Umbilical cord (tissue), 2 donors: ENCODE measurements around the gene DNM1. TPM values are rescaled to one million over a fixed set of nuclear protein-coding genes. Genes with fewer than 3 reads are reported as not detected.

Experiments used
- DNase-seq: peaks from one replicate; pipeline ENCODE4 v3.0.0-alpha.2; 2015; ENCODE audit warnings: low spot score
- total RNA-seq: library from RNA; depleted of rRNA; stranded (reverse); fragments of >200 nt; gene quantifications from one replicate; pipeline ENCODE4 v1.2.3, GENCODE V29; 2014; ENCODE audit warnings: low replicate concordance; ENCODE audit not compliant: insufficient read depth

The DNM1 gene
- total RNA-seq, 1 donor from 2014 or later: 36.4 TPM

DNA sequence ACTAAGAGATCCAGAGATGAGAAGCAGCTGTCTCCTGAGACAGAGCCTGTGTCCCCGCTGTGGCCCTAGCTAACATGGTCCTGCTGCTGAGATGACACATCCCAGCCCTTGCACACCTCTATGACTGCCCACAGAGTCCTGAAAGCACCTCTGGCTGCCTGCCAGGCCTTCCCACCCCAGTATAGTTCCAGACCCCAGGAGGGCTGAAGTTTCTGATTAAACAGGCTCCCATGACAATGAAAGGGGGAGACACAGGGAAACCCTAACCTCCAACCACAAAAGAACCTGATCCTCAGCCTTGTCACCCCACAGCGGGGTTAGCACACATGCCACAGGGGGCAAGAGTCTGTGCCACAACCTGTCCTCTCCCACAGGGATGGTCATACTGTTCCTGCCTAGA, 27.5 kb upstream of the DNM1 start:
- DNase-seq: no peak

DNA sequence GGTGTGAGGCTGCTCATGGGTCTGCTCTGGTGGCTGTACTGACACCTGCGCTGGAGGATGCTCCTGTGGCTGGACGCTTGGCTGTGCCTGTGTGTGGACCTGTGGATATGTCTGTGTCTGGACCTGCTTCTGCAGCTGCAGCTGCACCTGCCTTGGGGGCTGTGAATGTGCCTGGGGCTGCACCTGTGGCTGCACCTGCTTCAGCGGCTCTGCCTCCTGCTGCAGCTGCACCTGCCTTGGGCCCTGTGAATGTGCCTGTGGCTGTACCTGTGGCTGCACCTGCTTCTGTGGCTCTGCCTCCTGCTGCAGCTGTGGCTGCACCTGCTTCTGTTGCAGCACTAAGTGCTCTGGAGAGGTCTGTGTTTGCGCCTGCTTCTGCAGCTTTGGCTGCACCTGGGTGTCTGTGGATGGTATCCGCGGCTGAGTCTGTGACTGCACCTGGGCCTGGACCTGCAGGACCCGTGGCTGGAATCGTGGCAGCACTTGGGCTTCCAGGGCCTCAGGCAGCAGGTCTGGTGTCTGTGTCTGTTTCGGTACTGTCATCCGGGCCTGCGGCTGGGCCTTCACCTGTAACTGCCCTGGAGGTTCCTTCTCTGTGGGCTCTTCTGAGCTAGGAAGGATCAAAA, 24.3 kb upstream of the DNM1 start:
- DNase-seq: no peak

DNA sequence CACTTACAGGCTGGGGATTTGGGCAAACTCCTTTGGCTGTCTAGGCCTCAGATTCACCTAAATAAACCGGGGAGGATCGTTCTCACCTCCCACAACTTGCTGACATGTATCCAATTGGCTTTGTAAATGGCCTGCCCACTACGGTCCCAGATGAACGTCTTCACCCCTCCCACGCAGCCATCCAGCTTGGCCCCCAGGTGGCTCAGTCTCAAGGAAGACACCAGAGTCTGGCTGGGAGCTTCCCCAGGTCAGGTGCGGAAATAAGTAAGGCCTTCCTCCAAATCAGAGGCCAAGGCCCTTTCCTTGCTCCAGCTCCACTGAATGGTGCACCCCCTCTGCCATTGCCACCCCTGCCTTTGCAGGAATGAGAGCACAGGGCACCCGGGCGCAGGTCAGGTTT, 23.2 kb upstream of the DNM1 start:
- no peak for DNase-seq

DNA sequence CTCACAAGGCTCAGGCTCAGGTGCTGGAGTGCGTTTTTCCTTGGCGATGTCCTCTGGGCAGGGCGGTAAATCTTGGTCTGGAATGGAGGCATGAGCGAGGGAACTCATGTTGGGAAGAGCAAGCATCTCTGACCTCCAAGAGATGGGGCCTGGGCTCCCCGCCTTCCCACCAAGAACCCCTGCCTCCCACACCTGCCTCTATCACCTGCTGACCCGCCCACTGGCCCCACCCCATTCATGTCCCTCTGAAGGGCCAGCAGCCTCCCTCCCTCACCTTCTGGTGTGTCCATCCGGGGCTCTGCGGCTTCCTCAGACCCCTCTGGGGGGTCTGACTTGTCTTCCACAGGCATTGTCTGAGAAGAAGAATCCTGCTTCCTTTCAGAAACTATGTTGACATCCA, 22.7 kb upstream of the DNM1 start:
- DNase-seq: no peak

DNA sequence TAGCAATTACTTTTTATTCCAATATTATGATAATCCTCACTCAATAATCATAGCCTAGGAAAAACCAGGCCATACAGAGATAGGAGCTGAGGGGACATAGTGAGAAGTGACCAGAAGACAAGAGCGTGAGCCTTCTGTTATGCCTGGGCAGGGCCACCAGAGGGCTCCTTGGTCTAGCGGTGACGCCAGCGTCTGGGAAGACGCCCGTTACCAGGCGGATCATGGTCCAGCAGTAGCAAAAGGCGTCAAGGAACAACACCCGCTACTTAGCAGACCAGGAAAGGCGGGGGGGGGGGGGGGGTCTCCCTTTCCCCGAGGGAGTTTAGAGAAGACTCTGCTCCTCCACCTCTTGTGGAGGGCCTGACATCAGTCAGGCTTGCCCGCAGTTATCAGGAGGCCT, 21.7 kb upstream of the DNM1 start:
- peak; percentile 27 for DNase-seq

DNA sequence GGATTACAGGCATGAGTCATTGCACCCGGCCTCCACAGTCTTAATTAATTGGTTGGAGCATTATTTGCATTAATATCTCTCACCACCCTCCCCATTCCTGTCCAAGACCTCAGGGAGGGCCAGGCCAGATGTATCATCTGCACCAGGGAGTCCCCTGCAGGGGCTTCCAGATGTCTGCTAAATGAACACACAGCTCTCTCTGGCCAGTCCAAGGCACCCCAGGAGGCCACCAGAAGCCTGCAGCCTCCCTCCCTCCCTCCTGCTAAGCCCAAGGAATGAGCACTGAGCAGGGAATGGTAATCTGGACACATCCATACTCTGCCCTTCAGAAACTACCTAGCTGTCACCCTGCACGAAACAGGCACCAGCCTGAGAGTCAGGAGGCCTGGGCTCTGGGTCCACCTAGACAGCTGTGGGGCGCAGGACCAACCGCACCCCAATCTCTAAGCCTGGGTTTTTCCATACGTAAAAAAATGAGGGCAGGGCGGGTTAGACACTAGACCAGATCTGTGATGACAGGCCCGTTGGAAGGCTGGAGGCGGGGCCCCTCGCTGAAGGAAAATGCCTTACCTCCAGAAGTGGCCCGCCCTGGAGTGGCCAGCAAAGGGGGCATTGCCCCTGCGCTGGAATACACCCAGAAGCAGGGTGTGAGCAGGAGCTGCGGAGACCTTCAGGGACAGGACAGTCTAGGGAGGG, 20.1 kb upstream of the DNM1 start:
- DNase-seq: no peak

DNA sequence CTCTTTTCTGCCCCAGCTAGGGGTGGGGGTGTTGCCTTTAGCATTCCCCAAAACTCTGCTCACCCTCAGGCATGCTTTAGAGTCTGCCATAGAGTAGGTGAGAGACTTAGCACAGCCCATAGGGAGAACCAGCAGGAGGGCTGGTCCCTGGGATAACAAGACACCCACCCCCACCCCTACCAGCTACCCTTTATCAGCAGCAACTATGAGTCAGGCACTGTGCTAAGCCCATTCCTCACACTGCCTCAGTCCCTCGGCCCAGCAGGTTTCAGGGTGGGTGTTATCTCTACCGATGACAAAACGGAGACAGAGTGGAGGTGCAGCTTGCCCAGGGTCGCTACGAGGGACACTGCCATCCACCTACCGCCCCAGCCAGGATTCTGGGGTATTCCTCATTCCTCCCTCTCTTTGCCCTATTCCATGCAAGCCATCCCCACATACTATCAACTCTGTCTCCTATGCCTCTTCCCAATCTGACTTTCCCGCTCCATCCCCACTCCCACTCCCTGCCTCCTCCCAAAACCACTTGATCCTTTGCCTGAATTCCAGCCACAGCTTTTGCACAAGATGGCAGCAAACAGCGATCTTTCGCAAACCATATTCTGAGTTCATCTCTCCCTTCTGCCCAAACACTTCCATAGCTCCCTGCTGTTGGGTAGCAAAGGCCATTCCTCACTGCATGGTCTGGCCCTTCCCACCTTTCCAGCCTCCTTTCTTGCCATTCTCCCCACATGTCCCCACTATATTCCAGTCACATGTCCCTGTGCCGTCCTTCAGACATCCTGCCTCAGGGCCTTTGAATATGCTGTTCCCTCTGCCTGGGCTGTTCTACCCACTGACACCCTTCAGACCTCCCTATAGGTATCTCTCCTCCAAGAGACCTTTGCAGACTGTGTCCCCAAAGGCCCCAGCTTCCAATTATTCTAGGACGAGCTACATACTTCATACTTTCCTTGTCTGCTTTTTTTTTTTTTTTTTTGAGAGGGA, 16.9 kb upstream of the DNM1 start:
- DNase-seq: no peak

DNA sequence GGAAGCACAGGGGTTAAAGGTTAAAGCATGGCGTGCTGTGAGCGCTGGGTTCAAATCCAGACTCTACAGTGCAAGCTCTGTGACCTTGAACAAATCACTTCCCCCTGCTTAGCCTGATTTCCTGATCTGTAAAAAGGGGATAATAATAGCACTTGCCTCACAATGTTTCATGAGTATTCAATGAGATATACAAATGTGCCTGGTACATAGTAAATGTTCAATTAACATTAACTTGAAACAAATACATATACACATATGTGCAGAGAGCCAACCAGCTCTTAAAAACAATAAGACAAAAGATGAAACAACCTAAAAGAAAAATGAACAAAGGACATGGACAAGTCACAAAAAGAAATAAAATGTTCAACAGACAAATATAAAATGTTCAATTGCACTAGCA, 15.8 kb upstream of the DNM1 start:
- no peak for DNase-seq

DNA sequence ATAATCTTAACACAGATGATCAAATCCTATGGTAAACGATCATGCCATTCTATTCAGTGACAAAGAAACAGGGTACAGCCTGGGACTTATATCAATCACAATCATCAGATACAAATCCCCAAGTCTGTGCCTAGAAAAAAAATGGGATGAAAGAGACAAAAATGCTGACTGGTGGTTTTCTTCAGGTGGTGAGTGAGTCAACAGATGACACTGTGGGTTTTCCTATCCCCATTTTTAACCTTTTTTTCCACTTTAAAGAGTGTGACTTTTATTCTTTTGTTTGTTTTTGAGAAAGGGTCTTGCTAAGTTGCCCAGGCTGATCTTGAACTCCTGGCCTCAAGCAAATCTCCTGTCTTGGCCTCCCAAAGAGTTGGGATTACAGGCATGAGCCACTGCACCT, 15.0 kb upstream of the DNM1 start:
- no peak for DNase-seq

DNA sequence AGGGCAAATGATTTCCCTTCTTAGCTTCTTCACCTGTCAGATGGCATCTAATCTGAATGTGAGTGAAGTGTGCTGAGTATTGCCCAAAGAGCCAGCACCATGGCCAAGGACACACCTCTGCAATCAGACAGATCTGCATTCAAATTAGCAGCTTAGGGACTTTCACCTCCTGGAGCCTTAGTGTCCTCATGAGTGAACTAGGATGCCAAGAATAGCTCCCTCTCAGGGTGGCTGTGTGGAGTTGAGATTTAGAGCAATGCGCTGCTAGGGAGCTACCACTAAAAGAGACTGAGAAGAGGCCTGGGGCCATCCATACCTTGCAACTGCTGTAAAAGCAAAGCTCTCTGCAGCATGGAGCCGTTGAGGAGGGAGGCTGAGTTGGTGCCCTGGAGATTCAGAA, 13.2 kb upstream of the DNM1 start:
- no peak for DNase-seq

DNA sequence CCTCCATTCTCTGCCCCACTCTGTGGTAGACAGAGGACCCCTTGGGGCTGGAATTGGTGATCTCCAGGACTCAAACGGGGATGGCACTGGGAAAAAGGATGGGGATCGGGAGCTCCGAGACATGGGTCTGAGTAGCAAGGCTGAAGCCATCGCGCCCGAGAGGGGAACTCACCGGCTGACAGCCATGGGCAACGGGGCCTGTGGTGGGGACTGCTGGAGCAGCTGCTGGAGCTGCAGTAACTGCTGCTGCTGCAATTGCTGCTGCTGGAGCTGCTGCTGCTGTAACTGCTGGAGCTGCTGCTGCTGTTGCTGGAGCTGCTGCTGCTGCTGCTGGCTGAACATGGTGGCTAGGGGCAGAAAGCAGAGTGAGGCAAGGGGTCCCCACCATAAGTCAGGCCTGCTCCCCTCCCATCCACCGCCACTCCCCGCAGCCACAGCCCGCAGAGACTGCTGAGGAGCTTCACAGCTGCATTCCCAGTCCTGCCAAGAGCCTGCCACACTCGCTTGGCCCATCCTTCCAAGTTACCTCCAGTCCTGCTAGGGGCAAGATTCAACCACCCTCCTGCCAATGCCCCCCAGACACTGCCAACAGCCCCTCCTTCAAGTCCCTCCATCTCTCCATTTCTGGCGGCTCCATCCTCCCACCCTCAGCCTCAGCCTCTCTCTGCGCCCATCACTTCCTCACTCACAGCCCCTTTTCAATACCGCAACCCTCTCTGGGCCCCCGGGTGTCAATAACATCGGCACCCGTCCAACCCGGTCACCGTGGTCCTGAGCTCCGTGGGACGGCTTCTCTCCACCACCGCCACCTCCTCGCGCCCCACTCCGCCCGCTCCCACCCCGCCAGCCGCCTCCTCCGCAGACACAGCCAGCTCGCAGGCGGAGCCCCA, 12.4 kb upstream of the DNM1 start:
- DNase-seq: no peak

DNA sequence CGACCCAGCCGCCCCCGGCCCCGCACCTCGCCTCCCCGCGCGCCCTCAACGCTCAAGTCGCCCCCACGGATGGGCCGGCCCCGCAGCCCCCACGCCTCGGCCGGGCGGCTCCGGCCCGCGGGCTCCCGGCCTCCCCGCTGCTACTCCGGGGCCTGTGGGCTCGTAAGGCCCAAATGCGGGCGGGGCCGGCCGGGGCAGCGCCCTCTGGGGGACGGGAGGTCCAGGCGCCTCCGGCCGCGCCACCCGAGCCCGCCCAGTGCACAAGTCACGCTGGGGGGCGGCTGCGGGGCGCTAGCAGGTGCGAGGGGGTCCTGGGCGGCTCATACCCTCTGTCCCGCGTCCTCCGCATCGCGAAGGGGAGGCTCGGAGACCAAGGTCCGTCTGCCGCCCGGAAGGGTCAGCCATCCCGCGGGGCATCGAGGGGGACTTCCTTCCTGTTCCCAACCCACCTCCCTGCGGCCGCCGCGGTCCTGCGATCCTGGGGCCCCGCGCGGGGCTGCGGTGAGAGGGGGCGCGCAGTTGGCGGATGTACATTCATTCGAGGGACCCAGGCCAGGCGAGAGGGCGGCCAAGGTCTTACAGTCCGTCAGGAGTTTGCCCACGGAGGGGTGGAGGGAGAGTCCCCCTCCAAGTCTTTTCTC, 11.7 kb upstream of the DNM1 start, which contains the start of gene CIZ1:
TSS of gene CIZ1 (minus strand) at position 167 of the 641 bp plus-strand sequence. CDS start 715 bp downstream, outside the sequence.
- DNase-seq: peak; percentile 83

DNA sequence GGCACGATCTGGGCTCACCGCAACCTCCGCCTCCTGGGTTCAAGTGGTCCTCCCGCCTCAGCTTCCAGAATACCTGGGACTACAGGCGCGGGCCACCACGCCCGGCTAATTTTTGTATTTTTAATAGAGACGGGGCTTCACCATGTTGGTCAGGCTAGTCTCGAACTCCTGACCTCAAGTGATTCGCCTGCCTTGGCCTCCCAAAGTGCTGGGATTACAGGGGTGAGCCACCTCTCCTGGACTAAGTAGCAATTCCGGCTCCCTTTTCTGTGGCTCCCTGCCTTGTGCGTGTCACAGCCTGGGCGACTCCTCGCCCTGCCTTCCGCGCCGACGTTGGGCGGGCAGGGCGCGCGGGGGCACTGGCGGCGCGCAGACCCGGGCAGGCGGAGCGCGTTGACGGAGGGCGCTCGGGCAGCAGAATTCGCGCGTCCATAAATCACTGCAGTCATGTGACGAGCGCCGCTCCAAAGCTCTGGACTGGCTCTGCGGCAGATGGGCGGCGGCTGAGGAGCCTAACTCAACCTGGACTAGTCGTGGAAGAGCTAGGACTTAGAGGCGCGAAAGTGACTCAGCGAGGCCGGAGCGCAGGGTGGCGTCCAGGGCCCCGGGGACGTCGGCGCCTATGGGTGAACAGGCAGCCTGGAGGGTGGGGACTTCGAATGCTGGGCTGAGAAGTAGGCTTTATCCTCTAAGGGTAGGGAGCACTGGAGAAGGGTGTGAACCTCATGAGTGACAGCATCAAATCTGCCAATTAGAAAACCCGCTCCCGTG, 10.4 kb upstream of the DNM1 start:
- DNase-seq: peak; percentile 96

DNA sequence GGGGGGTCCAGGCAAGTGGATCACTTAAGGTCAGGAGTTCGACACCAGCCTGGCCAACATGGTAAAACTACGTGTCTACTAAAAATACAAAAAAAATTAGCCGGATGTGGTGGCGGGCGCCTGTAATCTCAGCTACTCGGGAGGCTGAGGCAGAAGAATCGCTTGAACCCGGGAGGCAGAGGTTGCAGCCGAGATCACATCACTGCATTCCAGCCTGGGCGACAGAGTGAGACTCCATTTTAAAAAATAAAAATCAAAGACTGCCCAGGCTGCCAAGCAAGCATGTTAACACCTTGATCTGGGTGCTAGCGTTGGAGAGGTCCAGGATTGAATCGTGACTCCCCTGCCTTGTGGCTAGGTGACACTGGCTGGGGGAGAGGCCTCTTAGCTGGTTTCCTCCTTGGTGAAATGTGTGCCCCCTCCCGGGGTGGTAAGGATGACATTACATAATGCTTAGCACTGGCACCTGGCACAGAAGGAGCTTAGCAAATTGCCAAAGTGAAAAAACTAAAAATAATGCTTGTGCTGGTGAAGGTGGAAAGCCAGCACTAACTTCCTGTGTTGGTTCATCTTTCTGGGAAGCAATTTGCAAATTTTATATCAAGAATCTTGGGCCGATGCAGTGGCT, 9.6 kb upstream of the DNM1 start:
- no peak for DNase-seq

DNA sequence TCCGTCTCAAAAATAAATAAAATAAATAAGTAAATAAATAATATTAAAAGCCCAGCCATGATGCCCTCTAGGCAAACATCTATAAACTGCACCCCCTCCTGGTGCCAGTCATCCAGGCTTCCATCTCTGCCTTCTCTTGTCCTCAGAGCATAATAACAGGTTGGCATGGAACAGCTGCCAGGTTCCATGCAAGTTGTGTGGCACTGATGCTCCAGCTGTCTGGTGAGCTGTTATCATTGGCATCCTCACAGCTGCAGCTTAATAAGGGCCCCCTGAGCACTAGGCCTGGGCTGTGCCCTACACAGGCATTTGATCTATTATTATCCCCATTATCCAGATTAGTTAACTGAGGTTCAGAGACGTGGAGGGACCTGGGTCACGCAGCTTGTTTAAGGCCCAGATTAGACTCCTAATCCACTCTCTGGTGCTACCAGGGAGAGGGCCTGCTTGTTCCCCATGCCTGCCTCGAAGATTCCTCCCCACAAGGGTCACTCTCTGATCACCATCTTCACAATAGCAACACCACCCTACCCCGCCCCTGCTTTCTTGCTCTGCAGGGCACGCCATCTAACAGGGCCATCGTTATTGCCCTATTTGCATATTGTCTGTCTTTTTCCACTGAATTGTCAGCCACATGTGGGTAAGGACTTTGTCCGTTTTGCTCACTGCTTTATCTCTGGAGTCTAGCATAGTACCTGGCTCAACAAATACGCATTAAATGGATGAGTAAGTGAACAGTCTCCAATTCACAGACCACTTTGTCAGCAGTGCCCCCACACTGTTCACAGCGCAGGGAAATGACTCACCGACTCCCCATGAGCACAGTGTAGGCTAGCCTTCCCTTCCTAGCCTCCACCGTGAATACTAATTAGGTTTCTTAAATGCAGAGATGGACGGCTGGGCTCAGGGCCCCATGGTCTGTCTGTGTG, 1.5 kb upstream of the DNM1 start:
- DNase-seq: no peak

DNA sequence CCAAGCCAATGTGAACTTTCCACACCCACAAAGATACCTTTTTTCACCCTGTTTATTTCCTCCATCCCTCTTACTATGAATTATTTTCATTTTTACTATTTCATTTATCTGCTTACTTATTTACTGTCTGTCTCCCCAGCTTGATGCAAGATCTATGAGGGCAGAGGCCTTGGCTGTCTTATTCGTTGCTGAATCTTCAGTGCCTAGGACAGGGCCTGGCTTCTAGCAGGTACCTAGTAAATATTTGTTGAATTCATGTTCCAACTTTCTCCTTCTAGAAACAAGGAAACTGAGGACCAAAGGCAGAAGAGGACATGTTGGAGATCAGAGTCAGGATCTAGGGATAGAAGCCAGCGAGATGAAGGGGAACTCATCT, 543 bp upstream of the DNM1 start:
- DNase-seq: no peak

DNA sequence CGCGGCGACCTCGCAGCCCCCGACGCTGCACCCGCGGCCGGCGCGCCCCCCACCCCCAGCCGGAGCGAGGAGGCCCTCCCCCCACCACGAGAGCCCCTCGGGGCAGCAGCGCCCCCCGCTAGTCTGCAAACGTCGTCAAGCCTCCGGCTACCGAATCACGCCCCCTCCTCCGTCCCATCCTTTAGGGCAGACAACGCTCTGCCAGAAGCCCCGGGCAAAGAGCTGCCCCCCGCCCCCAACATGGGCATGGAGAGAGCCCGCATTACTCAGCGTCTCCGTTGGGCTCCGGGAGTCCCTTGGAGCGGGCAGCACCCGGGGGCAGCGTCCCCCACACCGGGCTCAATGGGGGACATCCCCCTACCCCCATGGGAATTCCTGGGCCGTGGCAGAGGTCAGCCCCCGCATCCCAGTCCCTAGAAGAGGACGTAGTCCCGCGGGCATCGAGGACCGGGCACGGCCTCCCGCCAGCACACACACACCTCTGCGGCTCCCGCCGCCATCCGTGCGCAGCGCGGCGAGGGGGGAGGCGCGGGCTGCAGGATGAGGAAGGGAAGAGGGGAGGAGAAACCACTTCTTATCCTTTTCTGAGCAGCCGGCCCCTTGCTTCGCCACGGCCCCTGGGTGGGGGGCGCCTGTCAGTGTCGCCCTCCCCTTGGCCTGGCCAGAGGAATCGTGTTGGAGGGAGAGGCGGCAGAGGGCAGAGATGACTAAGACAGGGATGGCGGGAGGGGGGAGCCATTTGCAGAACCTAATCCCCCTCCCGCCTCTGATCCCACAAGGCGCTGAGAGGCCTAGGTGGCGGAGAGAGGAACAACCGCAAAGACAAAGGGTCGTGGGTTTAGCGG, 750 bp downstream of the DNM1 start:
- DNase-seq: peak; percentile 84

DNA sequence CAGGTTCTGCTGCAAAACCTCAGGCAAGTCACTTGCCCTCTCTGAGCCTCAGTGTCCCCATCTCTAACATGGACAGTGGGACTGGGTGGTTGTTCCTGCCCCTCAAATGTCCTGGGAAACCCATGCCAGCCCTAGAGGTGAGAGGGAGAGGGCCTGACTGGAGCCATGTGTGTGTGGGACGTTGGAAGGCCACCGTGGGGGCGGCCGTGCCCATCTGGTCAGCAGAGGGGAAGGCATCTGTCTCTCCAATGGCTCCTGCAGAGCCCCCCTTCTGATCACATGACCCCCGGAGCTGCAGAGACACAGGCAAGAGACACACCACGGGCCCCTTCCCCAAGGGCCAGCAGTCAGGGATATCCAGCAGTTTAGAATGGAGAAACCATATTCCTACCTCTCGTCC, 1.7 kb downstream of the DNM1 start:
- no peak for DNase-seq
